Measurements from ENCODE around the gene FLRT2. TPM values are rescaled to one million over a fixed set of nuclear protein-coding genes. Genes with fewer than 3 reads are reported as not detected.

FLRT2 gene
- total RNA-seq, 1 experiment from 2014 or later: 4.5 TPM

GRCh38 chr14:85616886-85617285, 86.9 kb downstream of the FLRT2 start:
- Histone ChIP-seq H3K4me1 (ENCODE audit: control insufficient read depth, insufficient read depth, low read length) (no peaks in the 10 kb centered on the region), H3K27me3 (ENCODE audit: control insufficient read depth, insufficient read depth, low read length) (no peaks in the 10 kb centered on the region), H3K27ac (ENCODE audit: low read length) (no peak overlapping the region), H3K9me3 (ENCODE audit: control insufficient read depth, insufficient read depth, low read depth, low read length) (no peaks in the 10 kb centered on the region), H3K4me3 (ENCODE audit: low read depth in 2 of 2, low read length in 2 of 2) (no peak overlapping the region), H3K36me3 (ENCODE audit: control insufficient read depth, insufficient read depth, low read length) (no peaks in the 10 kb centered on the region)
- DNase-seq (ENCODE audit: low read depth, low spot score): no peak
- in situ Hi-C loops (cut with HindIII; ENCODE audit: low pct_unique_long_range_greater_than_20kb, low sequenced_read_pairs): no loop called here
- no peak for TF ChIP-seq TCF7L2 (IDR thresholded peaks at IDR 0.05; ENCODE audit: low read depth, low read length)
- TF ChIP-seq REST (IDR thresholded peaks at IDR 0.05; ENCODE audit: insufficient read depth in 1 of 2, low read depth in 2 of 2, low read length in 1 of 2): no peak
- no peak for TF ChIP-seq SIN3A (IDR thresholded peaks at IDR 0.05; ENCODE audit: borderline replicate concordance, insufficient read depth, low read depth, low read length)
- no peak for TF ChIP-seq POLR2AphosphoS5 (IDR thresholded peaks at IDR 0.05; ENCODE audit: low read depth, low read length)
- TF ChIP-seq, protein P1, sequence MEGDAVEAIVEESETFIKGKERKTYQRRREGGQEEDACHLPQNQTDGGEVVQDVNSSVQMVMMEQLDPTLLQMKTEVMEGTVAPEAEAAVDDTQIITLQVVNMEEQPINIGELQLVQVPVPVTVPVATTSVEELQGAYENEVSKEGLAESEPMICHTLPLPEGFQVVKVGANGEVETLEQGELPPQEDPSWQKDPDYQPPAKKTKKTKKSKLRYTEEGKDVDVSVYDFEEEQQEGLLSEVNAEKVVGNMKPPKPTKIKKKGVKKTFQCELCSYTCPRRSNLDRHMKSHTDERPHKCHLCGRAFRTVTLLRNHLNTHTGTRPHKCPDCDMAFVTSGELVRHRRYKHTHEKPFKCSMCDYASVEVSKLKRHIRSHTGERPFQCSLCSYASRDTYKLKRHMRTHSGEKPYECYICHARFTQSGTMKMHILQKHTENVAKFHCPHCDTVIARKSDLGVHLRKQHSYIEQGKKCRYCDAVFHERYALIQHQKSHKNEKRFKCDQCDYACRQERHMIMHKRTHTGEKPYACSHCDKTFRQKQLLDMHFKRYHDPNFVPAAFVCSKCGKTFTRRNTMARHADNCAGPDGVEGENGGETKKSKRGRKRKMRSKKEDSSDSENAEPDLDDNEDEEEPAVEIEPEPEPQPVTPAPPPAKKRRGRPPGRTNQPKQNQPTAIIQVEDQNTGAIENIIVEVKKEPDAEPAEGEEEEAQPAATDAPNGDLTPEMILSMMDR (IDR thresholded peaks at IDR 0.05): no peak
- no TSS peak for BruUV-seq (replicated peaks)
- no peak for ATAC-seq
- ChIA-PET CTCF (no interaction called here), POLR2A (no interaction called here)
- intact Hi-C loops (cut with micrococcal nuclease; ENCODE audit: unreplicated experiment): no loop called here

GRCh38 chr14:85617791-85618190, 87.8 kb downstream of the FLRT2 start:
- POLR2A ChIA-PET: no interaction called here
- intact Hi-C loops (cut with micrococcal nuclease; ENCODE audit: unreplicated experiment): no loop called here

More at GRCh38 chr14:85617791-85618190, 87.8 kb downstream of the FLRT2 start:
- no peaks in the 10 kb centered on the region for H3K9me3 ChIP-seq (ENCODE audit: control insufficient read depth, insufficient read depth, low read depth, low read length)
- no peaks in the 10 kb centered on the region for H3K36me3 ChIP-seq (ENCODE audit: control insufficient read depth, insufficient read depth, low read length)
- H3K27me3 ChIP-seq (ENCODE audit: control insufficient read depth, insufficient read depth, low read length): no peaks in the 10 kb centered on the region
- no peaks in the 10 kb centered on the region for H3K4me1 ChIP-seq (ENCODE audit: control insufficient read depth, insufficient read depth, low read length)
- no peak for DNase-seq (ENCODE audit: low read depth, low spot score)
- no peak for ATAC-seq
- BruUV-seq (replicated peaks): no TSS peak
- H3K27ac ChIP-seq (ENCODE audit: low read length): no peak overlapping the region
- in situ Hi-C loops (cut with HindIII; ENCODE audit: low pct_unique_long_range_greater_than_20kb, low sequenced_read_pairs): no loop called here
- TF ChIP-seq SIN3A (IDR thresholded peaks at IDR 0.05; ENCODE audit: borderline replicate concordance, insufficient read depth, low read depth, low read length) (no peak), TCF7L2 (IDR thresholded peaks at IDR 0.05; ENCODE audit: low read depth, low read length) (no peak), REST (IDR thresholded peaks at IDR 0.05; ENCODE audit: insufficient read depth in 1 of 2, low read depth in 2 of 2, low read length in 1 of 2) (no peak)
- TF ChIP-seq, protein P1 (IDR thresholded peaks at IDR 0.05): no peak
- H3K4me3 ChIP-seq (ENCODE audit: low read depth in 2 of 2, low read length in 2 of 2): no peak overlapping the region
- CTCF ChIA-PET: no interaction called here
